ENCODE results near the gene FOXP4. TPM values are rescaled to one million over a fixed set of nuclear protein-coding genes. Genes with fewer than 3 reads are reported as not detected.

Gene FOXP4
- total and polyA plus RNA-seq, 2 of the 13 experiments (the other 11 are each of a cell fraction or from before 2014, with no cell fraction given), result 11.0 to 12.4 TPM

GRCh38 chr6:41644297-41644879 is 98.2 kb downstream of the FOXP4 start (continued):
- no peak for TF ChIP-seq SYNCRIP (IDR thresholded peaks at IDR 0.05; ENCODE audit: insufficient read depth, low read depth, low read length)
- TF ChIP-seq TRIM22 (IDR thresholded peaks at IDR 0.05), result no peak
- TF ChIP-seq HNF1A (IDR thresholded peaks at IDR 0.05; ENCODE audit: low read depth), result no peak
- TF ChIP-seq HNF1A (CRISPR knock-in tag; IDR thresholded peaks at IDR 0.05; ENCODE audit: borderline replicate concordance), result no peak
- no peak for TF ChIP-seq ZNF335 (CRISPR knock-in tag; IDR thresholded peaks at IDR 0.05)
- no peak for TF ChIP-seq KAT7 (CRISPR knock-in tag; IDR thresholded peaks at IDR 0.05; ENCODE audit: borderline replicate concordance)
- TF ChIP-seq ZNF225 (CRISPR knock-in tag; IDR thresholded peaks at IDR 0.05), result no peak
- no peak for TF ChIP-seq ZNF737 (CRISPR knock-in tag; IDR thresholded peaks at IDR 0.05; ENCODE audit: borderline replicate concordance)
- TF ChIP-seq ZNF263 (CRISPR knock-in tag; IDR thresholded peaks at IDR 0.05), result peak; percentile 86
- TF ChIP-seq PITX1 (CRISPR knock-in tag; IDR thresholded peaks at IDR 0.05), result peak; percentile 49; the same call in 1 of the 2 replicates
- no peak for TF ChIP-seq ZNF589 (CRISPR knock-in tag; conservative IDR thresholded peaks at IDR 0.05)
- no peak for TF ChIP-seq RERE (CRISPR knock-in tag; IDR thresholded peaks at IDR 0.05; ENCODE audit: low read depth)
- no peak for TF ChIP-seq ZBTB39 (CRISPR knock-in tag; IDR thresholded peaks at IDR 0.05)

All from HepG2 (cell line).